Endodermal cell (in vitro differentiated cells): ENCODE results near the gene EIF4G3. TPM values are rescaled to one million over a fixed set of nuclear protein-coding genes. Genes with fewer than 3 reads are reported as not detected.

Experiments
- DNase-seq: peaks from one replicate; pipeline ENCODE4 v3.0.0-alpha.2; 2017
- H3K27ac ChIP-seq: 2 replicates; pipeline ENCODE4 v1.5.1; 2013; ENCODE audit warnings: mild to moderate bottlenecking, low read depth, low read length, moderate library complexity
- H3K27me3 ChIP-seq: 2 replicates; pipeline ENCODE4 v1.6.1; 2013; ENCODE audit warnings: mild to moderate bottlenecking, low read length, moderate library complexity; ENCODE audit not compliant: insufficient read depth, control insufficient read depth, poor library complexity, severe bottlenecking
- H3K36me3 ChIP-seq: 2 replicates; pipeline ENCODE4 v1.7.0; 2013; ENCODE audit warnings: mild to moderate bottlenecking, low read length, moderate library complexity; ENCODE audit not compliant: control insufficient read depth, insufficient read depth
- H3K4me1 ChIP-seq: one replicate; pipeline ENCODE4 v1.7.0; 2013; ENCODE audit warnings: low read length; ENCODE audit not compliant: control insufficient read depth, insufficient read depth
- H3K4me3 ChIP-seq: 2 replicates; pipeline ENCODE4 v1.5.1; 2013; ENCODE audit warnings: mild to moderate bottlenecking, low read length, moderate library complexity
- H3K9ac ChIP-seq: 2 replicates; pipeline ENCODE4 v1.6.1; 2013; ENCODE audit warnings: mild to moderate bottlenecking, low read length, moderate library complexity; ENCODE audit not compliant: poor library complexity, severe bottlenecking; ENCODE audit errors: extremely low read depth
- H3K9me3 ChIP-seq: 2 replicates; pipeline ENCODE4 v1.6.1; 2013; ENCODE audit warnings: mild to moderate bottlenecking, low read length, moderate library complexity; ENCODE audit not compliant: control insufficient read depth
- H3K27ac Mint-ChIP-seq: 2 replicates; pipeline ENCODE4 v1.8.0; 2020; ENCODE audit warnings: mixed read lengths
- H3K27me3 Mint-ChIP-seq: 2 replicates; pipeline ENCODE4 v1.8.0; 2021; ENCODE audit warnings: mild to moderate bottlenecking, mixed read lengths; ENCODE audit not compliant: insufficient read depth
- H3K36me3 Mint-ChIP-seq: 2 replicates; pipeline ENCODE4 v1.8.0; 2020; ENCODE audit warnings: low read depth, mixed read lengths
- H3K4me1 Mint-ChIP-seq: 2 replicates; pipeline ENCODE4 v1.8.0; 2020; ENCODE audit warnings: mixed read lengths
- H3K4me3 Mint-ChIP-seq: 2 replicates; pipeline ENCODE4 v1.8.0; 2020; ENCODE audit warnings: mild to moderate bottlenecking, moderate library complexity, mixed read lengths
- H3K9me3 Mint-ChIP-seq: 2 replicates; pipeline ENCODE4 v1.8.0; 2020; ENCODE audit warnings: mild to moderate bottlenecking, mixed read lengths
- WGBS, 2 experiments: methylation state at CpG; one replicate each; pipeline versions ENCODE4 v1.1.5 to v1.1.7; 2013; ENCODE audit warnings: missing lambda C conversion rate in 2 of 2, mixed read lengths in 1 of 2; ENCODE audit not compliant: insufficient coverage in 1 of 2, insufficient read length in 1 of 2; 5-methylcytosine and 5-hydroxymethylcytosine counted together
- total RNA-seq, 2 donors: library from RNA; stranded (reverse); fragmentation: NEBNext Ultra II Directional in 1 of 2; extraction: Animal tissue kit (Norgen Biotek cat#: 25700) in 1 of 2; gene quantifications; 2 replicates in 1 of 2; 3 replicates in 1 of 2; pipeline ENCODE4 v1.2.1, GENCODE V29; 2021
- TF ChIP-seq, protein P1 (sequence below): fragments of 200-600 bp; sonication (generic); conservative IDR thresholded peaks from 2 replicates; pipeline ENCODE4 v1.5.0; 2021; ENCODE audit warnings: antibody characterized with exemption, mild to moderate bottlenecking

The EIF4G3 gene
- total RNA-seq, 2 donors from 2014 or later = 101 to 103 TPM

DNA sequence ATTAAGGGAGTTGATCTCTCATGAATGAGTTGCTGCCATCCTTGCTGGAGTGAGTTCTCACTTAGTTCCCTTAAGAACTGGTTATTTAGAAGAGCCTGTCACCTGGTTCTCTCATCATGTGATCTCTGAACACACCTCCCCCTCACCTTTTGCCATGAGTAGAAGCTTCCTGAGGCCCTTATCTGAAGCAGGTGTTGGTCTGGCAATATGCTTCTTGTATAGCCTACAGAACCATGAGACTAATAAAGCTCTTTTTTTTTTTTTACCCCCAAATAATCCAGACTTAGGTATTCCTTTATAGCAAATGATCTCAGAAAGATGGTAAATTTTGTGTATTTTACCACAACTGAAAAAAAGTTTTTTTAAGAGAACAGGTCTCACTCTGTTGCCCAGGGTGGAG lies 158.0 kb downstream of the EIF4G3 start:
- no peak overlapping the region for H3K4me3 Mint-ChIP-seq
- H3K27me3 Mint-ChIP-seq = no peaks in the 10 kb centered on the region
- Histone ChIP-seq H3K27me3 (no peaks in the 10 kb centered on the region), H3K4me1 (no peaks in the 10 kb centered on the region), H3K27ac (no peak overlapping the region), H3K36me3 (peaks cover 23% of the 10 kb centered on the region), H3K9ac (no peak overlapping the region), H3K4me3 (no peak overlapping the region), H3K9me3 (peaks cover 12% of the 10 kb centered on the region)
- peaks cover 31% of the 10 kb centered on the region for H3K36me3 Mint-ChIP-seq
- TF ChIP-seq, protein P1, sequence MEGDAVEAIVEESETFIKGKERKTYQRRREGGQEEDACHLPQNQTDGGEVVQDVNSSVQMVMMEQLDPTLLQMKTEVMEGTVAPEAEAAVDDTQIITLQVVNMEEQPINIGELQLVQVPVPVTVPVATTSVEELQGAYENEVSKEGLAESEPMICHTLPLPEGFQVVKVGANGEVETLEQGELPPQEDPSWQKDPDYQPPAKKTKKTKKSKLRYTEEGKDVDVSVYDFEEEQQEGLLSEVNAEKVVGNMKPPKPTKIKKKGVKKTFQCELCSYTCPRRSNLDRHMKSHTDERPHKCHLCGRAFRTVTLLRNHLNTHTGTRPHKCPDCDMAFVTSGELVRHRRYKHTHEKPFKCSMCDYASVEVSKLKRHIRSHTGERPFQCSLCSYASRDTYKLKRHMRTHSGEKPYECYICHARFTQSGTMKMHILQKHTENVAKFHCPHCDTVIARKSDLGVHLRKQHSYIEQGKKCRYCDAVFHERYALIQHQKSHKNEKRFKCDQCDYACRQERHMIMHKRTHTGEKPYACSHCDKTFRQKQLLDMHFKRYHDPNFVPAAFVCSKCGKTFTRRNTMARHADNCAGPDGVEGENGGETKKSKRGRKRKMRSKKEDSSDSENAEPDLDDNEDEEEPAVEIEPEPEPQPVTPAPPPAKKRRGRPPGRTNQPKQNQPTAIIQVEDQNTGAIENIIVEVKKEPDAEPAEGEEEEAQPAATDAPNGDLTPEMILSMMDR = no peak
- peaks cover 14% of the 10 kb centered on the region for H3K4me1 Mint-ChIP-seq
- peaks cover 11% of the 10 kb centered on the region for H3K9me3 Mint-ChIP-seq
- no peak overlapping the region for H3K27ac Mint-ChIP-seq
- DNase-seq = no peak

DNA sequence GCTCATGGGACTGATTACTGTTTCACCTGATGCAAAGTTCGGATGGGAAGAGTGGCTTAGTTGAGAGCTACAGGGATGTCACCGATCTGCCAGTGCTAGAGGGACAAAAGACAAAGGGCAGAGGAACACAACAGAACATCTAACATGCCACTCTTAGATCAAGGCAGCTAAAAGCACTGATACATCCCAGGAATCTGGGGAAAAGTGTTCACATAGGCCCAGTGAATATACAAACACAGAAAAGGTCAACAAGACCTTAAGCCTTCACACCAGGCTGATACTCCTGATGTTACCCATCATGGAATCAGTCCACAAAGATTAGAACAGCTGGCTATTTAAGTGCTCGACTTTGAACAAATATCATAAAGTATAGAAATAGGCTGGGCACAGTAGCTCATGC lies 163.2 kb downstream of the EIF4G3 start:
- Histone ChIP-seq H3K4me3 (no peak overlapping the region), H3K9me3 (no peaks in the 10 kb centered on the region), H3K36me3 (peaks cover under 1% of the 10 kb centered on the region), H3K9ac (no peak overlapping the region), H3K27ac (no peak overlapping the region), H3K4me1 (no peaks in the 10 kb centered on the region), H3K27me3 (no peaks in the 10 kb centered on the region)
- no peaks in the 10 kb centered on the region for H3K9me3 Mint-ChIP-seq
- 81 to 92% methylated on average over 3 of the region's 3 CpGs for WGBS, 2 experiments
- H3K27ac Mint-ChIP-seq = peak overlapping the region; percentile 59
- H3K4me3 Mint-ChIP-seq = no peak overlapping the region
- no peak for DNase-seq
- no peaks in the 10 kb centered on the region for H3K27me3 Mint-ChIP-seq
- peaks cover 10% of the 10 kb centered on the region for H3K4me1 Mint-ChIP-seq
- TF ChIP-seq, protein P1 = no peak
- H3K36me3 Mint-ChIP-seq = peaks cover 8% of the 10 kb centered on the region

DNA sequence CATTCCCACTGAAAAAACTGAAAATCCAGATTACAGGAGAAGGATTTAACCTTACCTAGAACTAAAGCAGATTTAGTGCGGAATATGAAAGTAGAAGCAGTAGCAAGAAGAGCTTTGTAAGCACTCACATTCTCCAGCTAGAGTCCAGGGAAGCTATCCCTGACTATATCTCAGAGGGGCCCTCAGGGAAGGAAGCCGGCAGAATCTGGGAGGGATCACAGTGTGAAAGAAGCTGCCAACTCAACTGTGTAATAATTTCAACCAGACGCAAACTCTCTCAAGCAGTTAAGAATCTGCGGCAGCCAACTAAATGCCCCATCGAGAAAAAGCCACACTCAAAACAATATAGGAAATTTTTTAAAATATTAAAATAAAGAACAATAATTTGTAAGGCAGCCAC lies 163.8 kb downstream of the EIF4G3 start:
- Histone ChIP-seq H3K27ac (no peak overlapping the region), H3K27me3 (no peaks in the 10 kb centered on the region), H3K9ac (no peak overlapping the region), H3K36me3 (no peaks in the 10 kb centered on the region), H3K4me1 (no peaks in the 10 kb centered on the region), H3K9me3 (no peaks in the 10 kb centered on the region), H3K4me3 (no peak overlapping the region)
- Mint-ChIP-seq H3K4me3 (no peak overlapping the region), H3K36me3 (peaks cover 5% of the 10 kb centered on the region), H3K9me3 (no peaks in the 10 kb centered on the region), H3K4me1 (peaks cover 10% of the 10 kb centered on the region), H3K27ac (peak overlapping the region; percentile 59), H3K27me3 (no peaks in the 10 kb centered on the region)
- TF ChIP-seq, protein P1 = no peak
- no peak for DNase-seq
- WGBS, 2 experiments = 93 to 100% methylated on average over 1 to 4 of the region's 5 CpGs
